Measurements from ENCODE around the gene GALNT18. TPM values are rescaled to one million over a fixed set of nuclear protein-coding genes. Genes with fewer than 3 reads are reported as not detected.

Gene GALNT18
- total RNA-seq, 1 donor from 2014 or later = 137 TPM

DNA sequence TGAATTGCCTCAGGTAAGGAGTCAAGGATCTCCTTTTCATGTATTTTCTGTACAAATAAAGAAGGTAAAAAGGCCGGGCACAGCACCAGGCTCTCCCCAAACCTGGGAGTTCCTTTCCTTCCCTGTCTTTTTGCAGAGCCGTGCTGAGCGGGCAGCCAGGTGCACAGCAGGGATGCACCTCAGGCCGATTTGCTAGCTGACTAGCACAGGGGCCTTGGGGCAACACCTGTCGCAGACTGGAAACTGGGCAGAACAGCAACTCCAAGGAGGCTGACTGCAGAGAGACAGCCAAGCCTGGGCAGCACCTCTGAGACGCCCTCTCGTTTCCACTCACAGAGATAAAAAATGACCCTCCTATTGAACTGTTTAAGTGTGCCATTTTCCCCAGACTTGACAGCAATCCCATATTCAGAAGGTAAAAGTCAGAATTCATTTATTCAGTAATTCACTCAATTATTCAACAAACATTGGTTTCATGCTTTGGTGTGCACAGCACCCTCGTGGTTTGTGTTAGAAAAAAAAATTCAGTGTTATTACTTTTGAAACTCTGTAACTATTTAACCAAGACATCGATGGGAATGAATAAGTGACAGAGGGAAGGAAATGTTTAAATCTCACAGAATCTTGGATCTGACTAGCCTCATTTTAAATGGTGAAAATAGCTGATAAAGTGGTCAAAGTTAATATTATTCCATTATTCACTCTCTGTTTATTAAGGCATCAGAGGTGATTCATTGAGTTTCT is 120.9 kb downstream of the GALNT18 start:
- DNase-seq (ENCODE audit: low spot score) = no peak

DNA sequence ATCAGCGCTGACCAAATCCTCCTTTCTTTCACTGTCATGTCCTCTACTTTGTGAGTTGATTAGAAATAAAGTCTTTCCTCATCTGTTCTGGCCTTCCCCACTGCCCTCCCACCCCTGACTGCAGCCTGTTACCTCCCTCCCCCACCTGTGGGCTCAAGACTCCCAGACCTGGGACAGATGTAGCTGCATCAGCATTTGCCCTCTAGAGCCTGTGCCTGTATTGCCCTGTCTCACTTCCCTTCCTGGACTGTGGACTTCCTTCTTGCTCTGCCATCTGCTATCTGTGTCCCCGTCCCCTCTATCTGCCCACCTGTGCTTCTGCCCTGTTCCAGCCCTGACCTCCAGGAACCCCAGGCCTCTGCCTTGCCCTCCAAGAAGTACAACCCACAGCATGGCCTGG is 122.5 kb downstream of the GALNT18 start:
- no peak for DNase-seq (ENCODE audit: low spot score)

DNA sequence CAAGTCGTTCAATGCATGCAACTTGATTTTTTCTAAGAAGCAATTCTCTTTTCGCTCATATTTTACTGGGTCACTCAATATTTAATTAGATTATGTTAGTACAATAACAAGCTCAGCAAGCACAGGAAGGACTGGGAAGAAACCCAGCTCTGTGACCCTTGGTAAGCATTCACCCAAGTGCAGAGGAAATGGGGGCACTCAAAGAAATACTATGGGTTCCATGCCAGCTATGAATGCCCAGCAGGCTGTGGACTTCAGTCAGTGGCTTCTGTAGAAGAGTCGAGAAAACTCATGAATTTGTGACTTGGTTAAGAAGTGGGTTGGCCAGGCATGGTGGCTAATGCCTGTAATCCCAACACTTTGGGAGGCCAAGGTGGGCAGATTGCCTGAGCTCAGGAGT is 123.6 kb downstream of the GALNT18 start:
- DNase-seq (ENCODE audit: low spot score) = no peak

DNA sequence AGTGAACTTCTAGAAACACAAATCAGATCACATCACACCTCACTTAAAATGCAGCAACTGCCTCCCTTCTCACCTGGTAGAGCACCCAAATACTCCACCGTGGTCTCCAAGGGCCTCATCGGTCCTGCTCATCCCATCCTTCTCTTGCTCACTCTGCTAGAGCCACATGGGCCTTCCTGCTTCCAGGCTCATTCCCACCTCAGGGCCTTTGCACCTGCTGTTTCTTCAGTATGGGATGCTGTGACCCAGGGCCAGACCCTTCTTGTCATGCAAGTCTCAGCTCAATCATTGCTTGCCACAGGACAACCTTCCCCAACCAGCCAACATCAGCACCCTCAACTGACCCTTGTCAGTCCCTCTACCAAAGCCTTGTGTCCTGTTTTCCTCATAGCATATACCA is 124.9 kb downstream of the GALNT18 start:
- DNase-seq (ENCODE audit: low spot score) = no peak

DNA sequence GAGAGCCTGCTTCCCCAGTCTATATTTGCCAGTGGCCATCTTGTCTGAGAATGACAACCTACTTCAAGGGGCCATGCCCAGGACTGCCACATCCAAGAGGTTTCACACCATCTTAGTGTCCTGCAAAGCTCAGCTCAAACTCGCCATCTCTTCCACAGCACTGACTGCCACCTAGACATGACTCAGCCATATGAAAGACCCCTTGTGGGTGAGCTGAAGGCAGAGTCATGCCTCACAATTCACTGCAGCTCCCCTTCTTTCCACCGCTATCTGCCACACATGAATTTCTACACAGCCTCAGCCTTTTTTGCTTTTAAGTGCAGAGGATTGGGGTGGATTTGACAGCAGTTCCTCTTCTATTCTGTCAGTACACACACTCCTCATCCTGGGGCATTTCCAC is 127.5 kb downstream of the GALNT18 start:
- DNase-seq (ENCODE audit: low spot score) = no peak

DNA sequence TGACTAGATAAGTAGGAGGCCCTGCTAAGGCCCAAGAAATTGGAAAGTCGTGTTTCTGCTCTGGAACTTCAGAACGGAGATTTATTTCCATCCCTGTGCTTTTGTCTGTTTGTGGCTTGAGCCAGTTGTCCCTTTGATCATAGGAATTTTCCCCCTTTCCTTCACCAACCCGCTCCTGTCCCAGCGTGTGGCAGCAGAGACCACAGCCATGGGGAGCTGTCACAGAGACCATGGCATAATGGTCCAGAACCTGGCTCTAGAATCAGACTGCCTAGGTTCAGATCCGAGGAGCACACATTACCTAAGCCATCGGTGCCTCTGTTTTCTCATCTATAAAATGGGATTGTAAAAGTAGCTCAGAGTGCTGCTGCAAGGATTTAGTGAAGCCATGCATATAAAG is 128.1 kb downstream of the GALNT18 start:
- no peak for DNase-seq (ENCODE audit: low spot score)

GRCh38 chr11:11491589-11491988 is 130.2 kb downstream of the GALNT18 start:
- no peak for DNase-seq (ENCODE audit: low spot score)

DNA sequence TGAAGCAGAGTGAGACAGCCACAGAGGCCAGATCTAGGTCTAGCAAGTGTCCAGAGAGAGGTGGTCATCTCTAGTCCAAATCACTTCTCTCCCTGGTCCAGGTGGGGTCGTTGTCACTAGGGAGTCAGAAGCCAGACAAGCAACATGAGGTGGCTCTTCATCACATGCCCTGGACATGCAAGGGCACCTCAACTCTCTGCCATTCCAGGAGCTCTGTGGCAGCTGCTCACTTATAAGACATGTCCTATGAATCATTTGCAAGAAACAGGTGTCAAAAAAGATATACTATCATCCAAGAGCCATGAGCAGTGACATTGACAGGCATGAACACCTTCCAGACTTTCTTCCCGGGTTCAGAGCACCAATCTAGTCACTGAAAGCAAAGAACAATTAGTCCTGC is 130.8 kb downstream of the GALNT18 start:
- no peak for DNase-seq (ENCODE audit: low spot score)

DNA sequence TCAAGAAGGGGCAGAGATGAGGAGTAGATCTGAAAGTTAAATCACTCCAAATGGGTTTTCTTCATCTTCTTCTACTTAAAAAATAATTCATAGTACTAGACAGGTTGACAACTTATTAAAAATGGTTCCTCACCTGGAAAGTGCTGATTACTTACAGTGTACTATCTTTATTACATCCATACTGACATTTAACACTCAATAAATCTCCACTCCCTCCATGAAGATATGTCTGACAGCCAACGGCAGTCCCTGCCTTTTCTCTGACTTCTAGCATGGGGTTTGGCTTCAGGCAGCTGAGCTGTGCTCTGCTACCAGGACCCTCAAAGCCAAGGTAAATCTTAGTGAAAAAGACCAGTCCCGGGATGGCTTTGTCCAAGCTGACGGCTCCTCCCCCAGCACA is 135.4 kb downstream of the GALNT18 start:
- DNase-seq (ENCODE audit: low spot score) = no peak

GRCh38 chr11:11486002-11486401 is 135.8 kb downstream of the GALNT18 start:
- DNase-seq (ENCODE audit: low spot score) = no peak

DNA sequence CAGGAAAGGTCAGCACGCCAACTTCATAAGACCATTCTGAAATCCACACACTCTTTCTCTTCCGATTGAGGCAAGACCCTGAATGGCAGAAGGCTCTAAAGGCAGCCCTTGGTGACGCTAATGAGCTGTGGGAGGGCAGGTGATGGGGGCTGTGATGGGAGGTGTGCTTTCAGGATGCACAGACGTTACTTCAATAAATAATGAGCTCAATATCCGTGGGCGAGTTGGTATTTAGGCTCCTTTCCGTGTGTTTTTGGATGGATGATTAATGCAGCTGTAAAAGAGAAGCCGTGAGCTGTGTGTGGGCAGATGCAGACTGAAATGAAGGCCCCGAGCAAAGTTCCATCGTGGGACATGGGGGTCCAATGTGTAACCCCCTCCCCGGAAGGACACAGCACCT is 138.2 kb downstream of the GALNT18 start:
- no peak for DNase-seq (ENCODE audit: low spot score)

DNA sequence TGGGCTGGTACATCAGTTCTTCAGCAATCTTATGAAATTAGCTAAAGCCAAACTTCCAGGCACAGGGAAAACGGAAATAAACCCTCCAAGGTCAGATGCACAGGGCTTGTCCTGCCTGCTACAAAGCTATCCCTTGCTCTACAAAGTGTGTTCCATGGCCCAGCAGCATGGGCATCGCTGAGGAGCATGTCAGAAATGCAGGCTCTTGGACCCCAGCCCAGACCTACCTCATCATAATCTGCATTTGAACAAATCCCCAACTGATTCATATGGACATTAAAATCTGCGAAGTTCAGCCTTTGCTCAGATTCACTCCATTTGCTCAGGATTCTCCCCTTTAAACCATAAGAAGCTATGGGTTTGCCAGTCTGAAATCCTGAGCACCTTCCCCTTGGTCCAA is 139.1 kb downstream of the GALNT18 start:
- peak; percentile 58 for DNase-seq (ENCODE audit: low spot score)

DNA sequence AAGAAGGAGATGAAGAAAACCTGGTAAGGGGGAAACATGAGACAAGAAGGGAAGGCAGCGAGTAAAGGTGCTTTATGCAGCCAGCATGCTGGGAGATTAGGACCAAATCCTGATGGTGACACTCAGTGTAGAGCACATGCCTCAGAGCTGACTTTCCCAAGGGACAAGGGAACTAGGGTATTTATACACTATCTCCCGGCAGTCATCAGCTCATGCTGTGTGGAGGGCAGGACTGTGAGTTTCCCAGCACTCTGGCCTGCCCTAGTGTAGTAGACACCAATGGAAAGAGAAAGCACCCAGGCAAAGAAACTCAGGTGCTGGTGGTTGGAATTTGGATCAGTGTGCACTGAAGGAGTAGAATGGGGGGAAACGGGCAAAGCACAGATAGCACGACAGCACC is 140.4 kb downstream of the GALNT18 start:
- DNase-seq (ENCODE audit: low spot score) = no peak

DNA sequence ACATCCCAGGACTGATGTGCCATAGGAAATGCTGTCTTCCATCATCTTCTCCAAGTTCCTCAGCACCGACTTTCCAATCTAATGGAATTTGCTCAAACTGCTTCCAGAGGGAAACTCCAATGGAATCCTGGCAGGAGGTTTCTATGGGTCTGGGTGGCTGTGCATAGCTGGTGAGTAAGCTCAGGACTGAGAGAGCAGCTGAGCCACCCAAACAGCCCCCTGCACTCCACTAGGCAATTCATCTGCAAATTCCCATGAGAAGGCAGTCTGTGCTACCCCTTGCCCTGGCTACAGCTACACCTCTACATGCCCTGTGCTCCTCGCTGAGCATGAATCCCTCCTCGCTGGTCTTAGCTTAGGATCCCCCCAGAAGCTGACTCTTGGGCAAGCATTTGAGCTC is 140.8 kb downstream of the GALNT18 start:
- DNase-seq (ENCODE audit: low spot score) = no peak

GRCh38 chr11:11478687-11479086 is 143.1 kb downstream of the GALNT18 start:
- DNase-seq (ENCODE audit: low spot score) = no peak

- peak; percentile 20 for DNase-seq (ENCODE audit: low spot score)
Observed at GRCh38 chr11:11477695-11478420, 143.9 kb downstream of the GALNT18 start.

GRCh38 chr11:11476971-11477645 is 144.7 kb downstream of the GALNT18 start:
- no peak for DNase-seq (ENCODE audit: low spot score)

- no peak for DNase-seq (ENCODE audit: low spot score)
Observed at GRCh38 chr11:11476499-11476898, 145.3 kb downstream of the GALNT18 start.

DNA sequence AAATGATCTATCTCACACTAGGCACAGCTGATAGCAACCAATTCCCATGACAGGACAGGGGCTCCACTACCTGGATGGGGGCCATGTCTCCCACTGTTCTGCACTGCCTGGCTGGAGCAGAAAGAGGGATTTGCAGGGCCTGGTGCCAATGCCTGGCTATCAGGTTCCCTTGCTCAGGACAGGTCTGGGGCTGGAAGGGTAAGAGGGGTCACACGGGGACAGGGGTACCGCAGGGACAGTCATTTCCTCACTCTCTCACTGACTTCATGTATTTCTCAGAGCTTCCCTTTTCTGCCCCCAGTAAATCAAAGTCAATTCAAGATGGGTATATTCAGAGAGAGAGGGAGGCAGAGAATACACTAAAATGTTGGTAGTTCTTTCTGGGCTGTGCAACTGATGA is 149.7 kb downstream of the GALNT18 start:
- no peak for DNase-seq (ENCODE audit: low spot score)

GRCh38 chr11:11471201-11471600 is 150.6 kb downstream of the GALNT18 start:
- DNase-seq (ENCODE audit: low spot score) = no peak

GRCh38 chr11:11468954-11469353 is 152.9 kb downstream of the GALNT18 start:
- peak; percentile 45 for DNase-seq (ENCODE audit: low spot score)

DNA sequence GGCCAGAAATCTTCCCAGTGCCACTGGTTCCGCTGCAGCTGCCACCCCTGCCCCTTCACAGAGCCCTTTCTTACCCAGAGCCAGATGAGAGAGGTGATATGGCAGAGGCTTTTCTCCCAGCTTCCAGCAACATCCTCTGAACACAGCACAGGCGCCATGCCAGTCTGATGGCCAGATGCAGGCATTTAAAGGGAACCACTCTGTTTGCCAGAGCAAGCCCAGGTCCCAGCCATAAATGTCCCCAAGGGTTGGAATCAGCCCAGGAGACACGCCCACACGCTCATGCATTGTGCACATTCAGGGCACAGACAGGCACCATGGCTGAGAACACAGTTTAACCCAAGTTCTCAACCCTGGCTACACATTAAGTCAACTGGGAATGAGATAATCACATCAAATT is 154.5 kb downstream of the GALNT18 start:
- DNase-seq (ENCODE audit: low spot score) = no peak

DNA sequence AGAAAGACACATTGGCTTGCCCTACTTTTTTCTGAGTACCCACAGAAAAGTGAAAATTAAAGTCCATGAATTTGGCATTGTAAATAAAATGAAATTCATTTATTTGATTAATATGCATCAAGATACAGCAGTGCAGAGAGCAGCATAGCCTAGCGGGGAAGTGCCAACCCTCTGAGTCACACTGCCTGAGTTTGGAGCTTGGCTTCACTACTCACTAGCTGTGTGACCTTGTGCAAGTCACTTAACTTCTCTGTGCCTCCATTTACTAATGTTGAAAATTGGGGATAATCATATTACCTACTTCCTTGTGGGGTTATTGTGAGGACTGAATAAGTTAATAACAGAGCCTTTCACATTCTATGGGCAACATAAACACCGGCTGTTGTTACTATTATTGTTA is 157.2 kb downstream of the GALNT18 start:
- no peak for DNase-seq (ENCODE audit: low spot score)

Data from umbilical cord (tissue), 2 donors.